CD4-positive, alpha-beta memory T cell (primary cell): ENCODE data around the gene FOXN3. TPM values are rescaled to one million over a fixed set of nuclear protein-coding genes. Genes with fewer than 3 reads are reported as not detected.

Experiments used
- CTCF ChIA-PET: fragments of 350-600 bp; sonication (Branson Sonifier 250); formaldehyde crosslinking; loops from one replicate; lab custom pipeline; 2021; ENCODE audit warnings: inconsistent platforms; ENCODE audit not compliant: partially characterized antibody; lab: Charles Lee
- POLR2A ChIA-PET: fragments of 350-600 bp; sonication (Branson Sonifier 250); formaldehyde crosslinking; loops from one replicate; lab custom pipeline; 2021; ENCODE audit not compliant: partially characterized antibody; lab: Charles Lee
- DNase-seq, 5 donors: peaks; one replicate each; pipeline versions ENCODE4 v3.0.0 to v3.0.0-alpha.2; 2020 to 2022; ENCODE audit warnings: mixed read lengths in 1 of 5
- H3K27ac ChIP-seq: one replicate; pipeline ENCODE4 v1.7.0; 2013; ENCODE audit warnings: low read depth, low read length
- H3K27me3 ChIP-seq: 2 replicates; pipeline ENCODE4 v1.7.0; 2013; ENCODE audit warnings: mild to moderate bottlenecking, low read length, moderate library complexity; ENCODE audit not compliant: insufficient read depth
- H3K36me3 ChIP-seq: 2 replicates; pipeline ENCODE4 v1.7.0; 2013; ENCODE audit warnings: mild to moderate bottlenecking, low read length, moderate library complexity; ENCODE audit not compliant: insufficient read depth
- H3K4me1 ChIP-seq: 2 replicates; pipeline ENCODE4 v1.7.0; 2013; ENCODE audit warnings: mild to moderate bottlenecking, low read length, moderate library complexity; ENCODE audit not compliant: insufficient read depth
- H3K4me3 ChIP-seq, 2 donors: one replicate each; pipeline ENCODE4 v1.7.0; 2013; ENCODE audit warnings: low read length in 2 of 2, mild to moderate bottlenecking in 1 of 2
- H3K9me3 ChIP-seq, 2 donors: one replicate each; pipeline ENCODE4 v1.7.0; 2013; ENCODE audit warnings: low read length in 2 of 2, control low read depth in 1 of 2; ENCODE audit not compliant: control insufficient read depth in 1 of 2
- H3K27ac Mint-ChIP-seq, 7 donors: one replicate each; pipeline ENCODE4 v1.8.0; 2020 to 2021; ENCODE audit warnings: mixed read lengths in 7 of 7, mild to moderate bottlenecking in 6 of 7, inconsistent platforms in 3 of 7, moderate library complexity in 3 of 7
- H3K27me3 Mint-ChIP-seq, 2 donors: one replicate each; pipeline ENCODE4 v1.8.0; 2020 to 2021; ENCODE audit warnings: mixed read lengths in 2 of 2
- H3K36me3 Mint-ChIP-seq, 2 donors: one replicate each; pipeline ENCODE4 v1.8.0; 2020 to 2021; ENCODE audit warnings: mixed read lengths in 2 of 2, inconsistent platforms in 1 of 2, mild to moderate bottlenecking in 1 of 2
- H3K4me1 Mint-ChIP-seq, 4 donors: one replicate each; pipeline ENCODE4 v1.8.0; 2020 to 2021; ENCODE audit warnings: mixed read lengths in 4 of 4, mild to moderate bottlenecking in 1 of 4
- H3K4me3 Mint-ChIP-seq, 8 donors: one replicate each; pipeline ENCODE4 v1.8.0; 2020 to 2021; ENCODE audit warnings: mixed read lengths in 8 of 8, mild to moderate bottlenecking in 7 of 8, moderate library complexity in 6 of 8, inconsistent platforms in 3 of 8
- H3K9me3 Mint-ChIP-seq, 8 donors: one replicate each; pipeline ENCODE4 v1.8.0; 2020 to 2021; ENCODE audit warnings: mixed read lengths in 8 of 8, mild to moderate bottlenecking in 5 of 8, inconsistent platforms in 3 of 8, moderate library complexity in 1 of 8
- intact Hi-C: fragments of 100-400 bp; cut with micrococcal nuclease; formaldehyde crosslinking; loops from one replicate; pipeline ENCODE4 v1.15.1; 2023
- polyA plus RNA-seq, 2 donors: library from polyadenylated mRNA; unstranded; fragments of 300-500 nt; fragmentation: Illumina TruSeq; gene quantifications; one replicate each; pipeline ENCODE4 v1.2.3, GENCODE V29; 2021
- total RNA-seq, 2 experiments: library from RNA; stranded (reverse); gene quantifications; one replicate each; pipeline ENCODE4 v1.2.3, GENCODE V29; 2021

FOXN3 gene
- total and polyA plus RNA-seq, 4 experiments from 2014 or later = 92.6 to 111 (median 106) TPM

- Mint-ChIP-seq H3K36me3 (peaks cover 8 to 10% of the 10 kb centered on the region in 2 donors), H3K4me1 (peaks cover 0 to 6% (median 0%) of the 10 kb centered on the region in 4 donors), H3K27ac (no peak overlapping the region), H3K9me3 (peaks cover 5 to 32% (median 26%) of the 10 kb centered on the region in 8 donors), H3K27me3 (peaks cover 2 to 3% of the 10 kb centered on the region in 2 donors), H3K4me3 (no peak overlapping the region)
- ChIA-PET POLR2A (no interaction called here), CTCF (interaction anchor here (0.9 kb wide), 1 partner anchor 20 kb away, joined by 3 read pairs; no protein-coding TSS in a partner anchor)
- intact Hi-C loops = no loop called here
- Histone ChIP-seq H3K36me3 (no peaks in the 10 kb centered on the region), H3K27me3 (no peaks in the 10 kb centered on the region), H3K9me3 (peaks cover 0 to 5% of the 10 kb centered on the region in 2 donors), H3K4me1 (no peaks in the 10 kb centered on the region), H3K27ac (no peak overlapping the region), H3K4me3 (no peak overlapping the region)
- no peak for DNase-seq
These were observed 280.4 kb downstream of the FOXN3 start for GRCh38 chr14:89136587-89136986.

GRCh38 chr14:89134640-89135039 is 282.4 kb downstream of the FOXN3 start:
- CTCF ChIA-PET = no interaction called here
- peaks cover 2 to 3% of the 10 kb centered on the region in 2 donors for H3K27me3 Mint-ChIP-seq
- intact Hi-C loops = no loop called here
- peaks cover 8 to 10% of the 10 kb centered on the region in 2 donors for H3K36me3 Mint-ChIP-seq
- H3K4me1 Mint-ChIP-seq = no peaks in the 10 kb centered on the region
- peaks cover 5 to 32% (median 26%) of the 10 kb centered on the region in 8 donors for H3K9me3 Mint-ChIP-seq
- DNase-seq = no peak
- Histone ChIP-seq H3K27ac (no peak overlapping the region), H3K4me1 (no peaks in the 10 kb centered on the region), H3K36me3 (no peaks in the 10 kb centered on the region), H3K27me3 (no peaks in the 10 kb centered on the region), H3K9me3 (peaks cover 0 to 5% of the 10 kb centered on the region in 2 donors), H3K4me3 (no peak overlapping the region)
- POLR2A ChIA-PET = no interaction called here
- no peak overlapping the region for H3K4me3 Mint-ChIP-seq
- H3K27ac Mint-ChIP-seq = no peak overlapping the region

GRCh38 chr14:89131004-89131750 is 285.9 kb downstream of the FOXN3 start:
- no peak overlapping the region for H3K4me3 ChIP-seq
- H3K4me1 Mint-ChIP-seq = no peaks in the 10 kb centered on the region
- no peak overlapping the region for H3K4me3 Mint-ChIP-seq

GRCh38 chr14:89129570-89129969 is 287.5 kb downstream of the FOXN3 start:
- intact Hi-C loops = no loop called here
- POLR2A ChIA-PET = no interaction called here
- Histone ChIP-seq H3K27ac (no peak overlapping the region), H3K36me3 (no peaks in the 10 kb centered on the region), H3K27me3 (no peaks in the 10 kb centered on the region), H3K9me3 (no peaks in the 10 kb centered on the region), H3K4me1 (no peaks in the 10 kb centered on the region), H3K4me3 (no peak overlapping the region)
- no peak overlapping the region for H3K4me3 Mint-ChIP-seq
- H3K4me1 Mint-ChIP-seq = no peaks in the 10 kb centered on the region
- DNase-seq = no peak
- H3K27ac Mint-ChIP-seq = no peak overlapping the region
- H3K9me3 Mint-ChIP-seq = no peaks in the 10 kb centered on the region
- H3K36me3 Mint-ChIP-seq = no peaks in the 10 kb centered on the region
- CTCF ChIA-PET = interaction anchor here (1.3 kb wide), 1 partner anchor 9 kb away, joined by 3 read pairs; no protein-coding TSS in a partner anchor
- H3K27me3 Mint-ChIP-seq = peaks cover 3 to 7% of the 10 kb centered on the region in 2 donors

More at GRCh38 chr14:89131004-89131750, 285.9 kb downstream of the FOXN3 start:
- Mint-ChIP-seq H3K27me3 (peaks cover 2 to 3% of the 10 kb centered on the region in 2 donors), H3K9me3 (peaks cover 3 to 14% (median 10%) of the 10 kb centered on the region in 8 donors), H3K27ac (no peak overlapping the region), H3K36me3 (peaks cover 2 to 4% of the 10 kb centered on the region in 2 donors)
- H3K27me3 ChIP-seq = no peaks in the 10 kb centered on the region
- no peak for DNase-seq
- intact Hi-C loops = no loop called here
- peaks cover 0 to 3% of the 10 kb centered on the region in 2 donors for H3K9me3 ChIP-seq
- H3K27ac ChIP-seq = no peak overlapping the region
- ChIA-PET POLR2A (no interaction called here), CTCF (interaction anchor here (0.7 kb wide), 1 partner anchor 28 kb away, joined by 3 read pairs; no protein-coding TSS in a partner anchor)
- H3K4me1 ChIP-seq = no peaks in the 10 kb centered on the region
- no peaks in the 10 kb centered on the region for H3K36me3 ChIP-seq

- no peaks in the 10 kb centered on the region for H3K36me3 ChIP-seq
- peaks cover 3 to 5% of the 10 kb centered on the region in 2 donors for H3K27me3 Mint-ChIP-seq
- ChIA-PET CTCF (interaction anchor here (1.3 kb wide), 1 partner anchor 8 kb away, joined by 3 read pairs; no protein-coding TSS in a partner anchor), POLR2A (no interaction called here)
- no peaks in the 10 kb centered on the region for H3K4me1 ChIP-seq
- H3K9me3 Mint-ChIP-seq = no peaks in the 10 kb centered on the region
- no peaks in the 10 kb centered on the region for H3K9me3 ChIP-seq
- H3K27ac Mint-ChIP-seq = no peak overlapping the region
- H3K27ac ChIP-seq = no peak overlapping the region
- intact Hi-C loops = no loop called here
- no peak overlapping the region for H3K4me3 Mint-ChIP-seq
- H3K36me3 Mint-ChIP-seq = no peaks in the 10 kb centered on the region
- no peak overlapping the region for H3K4me3 ChIP-seq
- no peaks in the 10 kb centered on the region for H3K27me3 ChIP-seq
- no peaks in the 10 kb centered on the region for H3K4me1 Mint-ChIP-seq
- no peak for DNase-seq
These were observed 288.6 kb downstream of the FOXN3 start for GRCh38 chr14:89128311-89129026.

- peaks cover 3 to 8% of the 10 kb centered on the region in 2 donors for H3K27me3 Mint-ChIP-seq
- H3K27ac Mint-ChIP-seq = no peak overlapping the region
- intact Hi-C loops = no loop called here
- no peaks in the 10 kb centered on the region for H3K9me3 Mint-ChIP-seq
- DNase-seq = no peak
- H3K4me1 Mint-ChIP-seq = no peaks in the 10 kb centered on the region
- Histone ChIP-seq H3K4me1 (no peaks in the 10 kb centered on the region), H3K27ac (no peak overlapping the region), H3K27me3 (no peaks in the 10 kb centered on the region), H3K9me3 (no peaks in the 10 kb centered on the region), H3K36me3 (no peaks in the 10 kb centered on the region), H3K4me3 (no peak overlapping the region)
- ChIA-PET POLR2A (no interaction called here), CTCF (no interaction called here)
- no peaks in the 10 kb centered on the region for H3K36me3 Mint-ChIP-seq
- H3K4me3 Mint-ChIP-seq = no peak overlapping the region
These were observed 290.6 kb downstream of the FOXN3 start for GRCh38 chr14:89126461-89126860.

- H3K36me3 Mint-ChIP-seq = no peaks in the 10 kb centered on the region
- H3K9me3 Mint-ChIP-seq = peaks cover 0 to 2% (median 0%) of the 10 kb centered on the region in 8 donors
- H3K9me3 ChIP-seq = no peaks in the 10 kb centered on the region
- no peaks in the 10 kb centered on the region for H3K36me3 ChIP-seq
- H3K27me3 ChIP-seq = no peaks in the 10 kb centered on the region
- H3K4me3 Mint-ChIP-seq = no peak overlapping the region
- POLR2A ChIA-PET = no interaction called here
- H3K4me3 ChIP-seq = no peak overlapping the region
- intact Hi-C loops = no loop called here
- H3K4me1 Mint-ChIP-seq = no peaks in the 10 kb centered on the region
- CTCF ChIA-PET = no interaction called here
- peaks cover 3 to 8% of the 10 kb centered on the region in 2 donors for H3K27me3 Mint-ChIP-seq
- no peak for DNase-seq
- H3K4me1 ChIP-seq = no peaks in the 10 kb centered on the region
- H3K27ac Mint-ChIP-seq = no peak overlapping the region
- H3K27ac ChIP-seq = no peak overlapping the region
These were observed 291.8 kb downstream of the FOXN3 start for GRCh38 chr14:89125216-89125615.
